ENCODE data around the gene AP1S3. TPM values are rescaled to one million over a fixed set of nuclear protein-coding genes. Genes with fewer than 3 reads are reported as not detected.

AP1S3 gene
- total and polyA plus RNA-seq, 2 donors (not counting 3 experiments of a cell fraction or from before 2014, with no cell fraction given), result 0.69 to 3.8 TPM

Other genes with a start within 250 kb of the AP1S3 start
- not detected in 2 replicates for gene SCG2, start 235.2 kb downstream of the AP1S3 start, total RNA-seq
- not detected in 2 replicates for gene SCG2, start 235.2 kb downstream of the AP1S3 start, polyA plus RNA-seq
- gene WDFY1, start 107.8 kb upstream of the AP1S3 start, total RNA-seq, result 66.0 and 68.7 TPM in 2 replicates
- 48.9 and 54.7 TPM in 2 replicates for gene WDFY1, start 107.8 kb upstream of the AP1S3 start, polyA plus RNA-seq
- gene MRPL44, start 119.9 kb upstream of the AP1S3 start, total RNA-seq, result 27.7 and 31.5 TPM in 2 replicates
- gene MRPL44, start 119.9 kb upstream of the AP1S3 start, polyA plus RNA-seq, result 17.1 and 19.2 TPM in 2 replicates
- gene SERPINE2, start 201.7 kb upstream of the AP1S3 start, total RNA-seq, result 8.8 and 15.5 TPM in 2 replicates
- 2.5 and 4.0 TPM in 2 replicates for gene SERPINE2, start 201.7 kb upstream of the AP1S3 start, polyA plus RNA-seq